NCI-H526 treated with DMSO at 0.1 percent for 48 hours (cell line): ENCODE measurements around the gene RHOD.

Experiments
- DNase-seq: peaks from one replicate; lab custom pipeline; 2025; lab: John Stamatoyannopoulos, UW

RHOD gene

GRCh38 chr11:67062526-67063373 is 6.1 kb downstream of the RHOD start:
- no peak for DNase-seq

DNA sequence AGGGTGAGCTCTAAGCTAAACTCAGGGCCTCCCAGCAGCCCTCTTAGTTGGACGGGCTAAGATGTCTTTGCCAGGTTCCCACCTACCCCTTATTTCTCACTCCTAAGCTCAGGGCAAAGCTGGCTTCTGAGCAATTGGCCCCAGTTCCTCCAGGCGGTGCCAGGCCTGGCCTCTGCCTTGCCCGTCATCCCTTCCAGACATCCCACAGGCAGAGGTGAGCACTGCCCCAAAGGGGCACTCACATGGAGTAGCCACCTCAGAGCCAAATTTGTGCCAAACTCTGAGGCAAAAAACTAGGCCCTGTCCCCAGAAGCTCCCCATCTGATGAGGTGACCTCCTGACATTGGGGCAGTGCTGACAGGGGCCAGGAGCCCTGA is 9.7 kb downstream of the RHOD start:
- DNase-seq: no peak

DNA sequence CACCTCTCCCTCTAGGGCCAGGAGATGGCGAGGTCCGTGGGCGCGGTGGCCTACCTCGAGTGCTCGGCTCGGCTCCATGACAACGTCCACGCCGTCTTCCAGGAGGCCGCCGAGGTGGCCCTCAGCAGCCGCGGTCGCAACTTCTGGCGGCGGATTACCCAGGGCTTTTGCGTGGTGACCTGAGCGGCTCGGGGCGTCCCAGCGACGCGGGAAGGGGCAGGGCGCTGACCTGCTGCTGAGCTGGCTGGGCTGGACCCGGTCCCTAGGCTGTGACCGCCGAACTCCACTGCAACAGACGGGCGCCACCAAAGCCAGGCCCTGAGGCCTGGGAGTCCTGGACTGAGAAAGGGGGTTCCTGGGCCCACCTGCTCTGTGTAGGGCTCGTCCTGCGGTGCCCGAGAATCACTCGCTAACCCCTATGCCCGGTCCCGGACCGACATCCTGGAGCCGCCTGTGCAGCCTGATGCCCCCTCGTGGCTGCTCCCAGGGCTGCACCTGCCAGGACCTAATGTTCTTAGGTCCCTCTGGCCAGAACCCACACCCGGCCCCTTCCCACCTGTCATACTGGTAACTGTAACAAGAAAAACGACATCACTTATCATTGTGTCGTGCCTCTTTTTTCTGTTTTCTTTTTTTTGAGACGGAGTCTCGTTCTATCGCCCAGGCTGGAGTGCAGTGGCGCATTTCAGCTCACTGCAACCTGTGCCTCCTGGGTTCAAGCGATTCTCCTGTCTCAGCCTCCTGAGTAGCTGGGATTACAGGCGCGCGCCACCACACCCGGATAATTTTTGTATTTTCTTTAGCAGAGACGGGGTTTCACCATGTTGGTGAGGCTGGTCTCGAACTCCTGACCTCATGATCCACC is 15.0 kb downstream of the RHOD start:
- DNase-seq: peak; percentile 22

- DNase-seq: no peak
Measured at GRCh38 chr11:67072295-67072694, 15.6 kb downstream of the RHOD start.

DNA sequence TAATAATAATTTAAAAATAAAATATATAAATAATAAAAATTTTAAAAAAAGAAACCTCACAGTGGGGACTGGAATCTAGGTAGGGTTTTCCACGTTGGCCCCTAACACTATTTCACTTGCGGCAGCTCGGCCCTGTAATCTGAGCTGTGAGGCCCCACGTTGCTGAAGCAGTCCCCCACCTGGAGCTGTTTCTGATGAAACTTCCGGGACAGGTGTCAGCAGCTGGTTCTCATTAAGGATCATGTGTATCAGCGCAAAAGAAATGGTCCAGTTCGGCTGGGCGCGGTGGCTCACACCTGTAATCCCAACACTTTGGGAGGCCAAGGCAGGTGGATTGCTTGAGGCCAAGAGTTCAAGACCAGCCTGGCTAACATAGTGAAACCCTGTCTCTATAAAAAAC is 17.3 kb downstream of the RHOD start:
- no peak for DNase-seq

DNA sequence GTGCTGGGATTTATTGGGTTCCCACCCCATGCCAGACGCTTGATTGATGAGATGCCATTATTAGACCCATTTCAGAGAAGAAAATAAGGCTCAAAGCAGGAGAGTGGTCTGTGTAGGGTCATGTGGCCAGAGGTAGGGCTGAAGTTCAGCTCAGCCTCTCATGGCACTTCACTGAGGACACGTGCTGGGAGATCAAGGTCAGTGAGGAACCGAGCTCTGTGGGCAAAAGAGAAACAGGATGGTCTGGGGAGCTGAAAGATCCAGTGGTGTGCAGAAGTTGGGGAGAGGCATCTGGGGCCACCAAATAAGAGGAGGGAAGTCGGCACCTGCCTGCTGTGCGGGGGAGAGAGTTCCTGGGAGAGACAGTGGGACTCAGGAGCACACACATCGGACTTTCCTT is 19.6 kb downstream of the RHOD start:
- DNase-seq: no peak

DNA sequence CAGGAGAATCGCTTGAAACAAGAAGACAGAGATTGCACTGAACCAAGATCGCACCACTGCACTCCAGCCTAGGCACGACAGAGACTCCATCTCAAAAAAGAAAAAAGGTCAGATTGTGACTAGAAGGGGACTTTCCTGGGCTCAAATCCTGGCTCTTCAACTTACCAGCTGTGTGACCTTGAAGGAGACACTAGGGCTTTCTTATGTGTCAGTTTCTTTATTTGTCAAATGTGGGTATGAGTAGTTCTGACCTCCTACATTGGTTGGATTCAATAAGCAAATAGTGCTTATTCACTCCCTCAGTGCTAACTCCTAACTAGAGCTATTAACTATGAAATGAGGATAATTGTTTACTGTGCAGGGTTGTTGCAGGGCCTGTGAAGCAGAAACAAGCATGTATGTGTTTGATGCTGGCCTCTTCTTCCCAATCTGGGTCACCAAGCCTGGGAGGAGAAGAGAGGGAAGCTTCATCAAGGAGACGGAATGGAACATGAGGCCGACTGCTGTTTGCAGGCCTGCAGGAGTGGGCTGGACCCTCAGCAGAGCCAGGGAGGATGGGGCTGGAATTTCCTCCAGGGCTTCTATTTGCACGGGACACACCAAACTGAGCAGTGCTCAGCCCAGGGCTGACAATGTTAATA is 22.5 kb downstream of the RHOD start:
- no peak for DNase-seq

GRCh38 chr11:67082071-67082791 is 25.6 kb downstream of the RHOD start:
- DNase-seq: no peak

DNA sequence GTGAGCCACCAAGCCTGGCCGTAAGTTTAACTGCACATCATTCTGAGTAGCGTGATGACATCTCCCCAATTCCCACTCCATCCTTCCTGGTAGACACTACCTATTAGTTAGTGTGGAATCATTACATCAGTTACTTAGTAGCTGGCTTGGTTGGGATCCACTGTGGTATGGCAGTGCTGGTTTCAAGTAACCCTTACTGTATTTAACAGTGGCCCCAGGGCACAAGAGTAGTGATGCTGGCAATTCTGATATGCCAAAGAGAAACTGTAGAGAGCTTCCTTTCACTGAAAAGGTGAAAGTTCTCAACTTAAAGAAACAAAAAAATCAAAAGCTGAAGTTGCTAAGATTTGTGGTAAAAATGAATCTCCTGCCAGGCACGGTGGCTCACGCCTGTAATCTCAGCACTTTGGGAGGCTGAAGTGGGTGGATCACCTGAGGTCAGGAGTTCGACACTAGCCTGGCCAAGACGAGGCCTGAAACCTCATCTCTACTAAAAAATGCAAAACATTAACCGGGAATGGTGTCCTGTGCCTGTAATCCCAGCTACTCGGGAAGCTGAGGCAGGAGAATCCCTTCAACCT is 27.2 kb downstream of the RHOD start:
- no peak for DNase-seq

DNA sequence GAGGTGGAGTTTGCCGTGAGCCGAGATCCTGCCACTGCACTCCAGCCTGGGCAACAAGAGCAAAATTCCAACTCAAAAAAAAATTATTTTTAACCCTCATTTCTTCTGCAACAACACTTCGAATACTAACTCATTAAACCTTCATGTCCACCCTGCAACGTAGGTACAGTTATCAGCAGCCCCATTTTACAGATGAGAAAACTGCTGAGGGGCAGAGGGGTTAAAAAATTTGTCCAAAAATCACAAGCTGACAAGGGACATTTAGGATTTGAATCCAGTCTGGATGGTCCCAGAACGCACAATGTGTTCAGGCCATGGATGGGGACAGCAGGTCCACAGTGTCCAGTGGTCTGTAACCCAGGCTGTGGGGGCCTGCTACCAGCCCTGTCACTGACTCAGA is 29.0 kb downstream of the RHOD start:
- no peak for DNase-seq

DNA sequence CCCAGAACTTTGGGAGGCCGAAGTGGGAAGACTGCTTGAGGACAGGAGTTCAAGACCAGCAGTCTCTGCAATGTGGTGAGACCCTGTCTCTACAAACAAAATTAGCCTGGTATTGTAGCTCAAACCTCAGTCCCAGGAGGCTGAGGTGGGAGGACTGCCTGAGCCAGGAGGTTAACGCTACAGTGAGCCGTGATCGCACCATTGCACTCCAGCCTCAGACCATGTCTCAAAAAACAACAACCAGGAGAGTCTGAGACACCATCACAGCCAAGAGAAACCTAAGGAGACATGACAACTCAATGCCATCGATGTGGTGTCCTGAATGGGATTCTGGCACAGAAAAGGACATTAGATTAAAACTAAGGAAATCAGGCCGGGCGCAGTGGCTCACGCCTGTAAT is 34.1 kb downstream of the RHOD start:
- DNase-seq: no peak

- DNase-seq: no peak
Measured at GRCh38 chr11:67095214-67095507, 38.5 kb downstream of the RHOD start.

- no peak for DNase-seq
Measured at GRCh38 chr11:67098799-67099429, 42.3 kb downstream of the RHOD start.

GRCh38 chr11:67099831-67100324 is 43.2 kb downstream of the RHOD start:
- DNase-seq: no peak

DNA sequence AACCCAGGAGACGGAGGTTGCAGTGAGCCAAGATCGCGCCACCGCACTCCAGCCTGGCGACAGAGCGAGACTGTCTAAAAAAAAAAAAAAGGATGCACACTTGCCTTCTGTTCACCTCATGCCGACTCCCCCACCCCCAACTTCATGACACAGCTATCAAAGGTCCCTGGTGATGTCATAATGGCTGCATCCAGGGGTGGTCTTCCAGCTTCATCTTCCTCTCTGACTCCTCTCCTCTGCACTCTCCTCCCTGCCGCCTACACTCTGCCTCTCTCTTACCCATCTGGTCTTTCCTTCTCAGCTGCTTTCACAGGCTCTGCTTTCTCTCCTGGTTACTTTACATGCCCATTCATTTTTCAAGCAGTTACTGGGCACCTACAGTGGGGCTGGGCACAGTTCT is 46.0 kb downstream of the RHOD start:
- no peak for DNase-seq

DNA sequence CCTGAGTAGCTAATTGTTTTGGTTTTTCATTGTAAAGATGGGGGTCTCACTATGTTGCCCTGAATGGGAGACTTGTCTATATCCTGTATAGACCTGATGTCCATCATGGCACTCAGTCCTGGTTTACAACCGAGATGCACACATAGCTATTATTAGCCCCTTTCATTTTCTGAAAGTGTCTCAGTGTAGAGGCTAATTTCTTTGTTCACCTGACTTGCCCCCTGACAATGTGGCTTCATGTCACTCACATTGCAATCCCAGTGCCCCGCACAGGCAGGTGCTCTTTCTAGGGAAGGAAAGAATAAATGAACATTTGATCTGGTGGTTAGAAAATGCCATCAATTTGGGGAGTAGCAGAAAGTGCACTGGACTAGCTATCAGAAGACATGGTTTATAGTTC is 49.3 kb downstream of the RHOD start:
- no peak for DNase-seq

- DNase-seq: no peak
Measured at GRCh38 chr11:67111261-67111660, 54.6 kb downstream of the RHOD start.

DNA sequence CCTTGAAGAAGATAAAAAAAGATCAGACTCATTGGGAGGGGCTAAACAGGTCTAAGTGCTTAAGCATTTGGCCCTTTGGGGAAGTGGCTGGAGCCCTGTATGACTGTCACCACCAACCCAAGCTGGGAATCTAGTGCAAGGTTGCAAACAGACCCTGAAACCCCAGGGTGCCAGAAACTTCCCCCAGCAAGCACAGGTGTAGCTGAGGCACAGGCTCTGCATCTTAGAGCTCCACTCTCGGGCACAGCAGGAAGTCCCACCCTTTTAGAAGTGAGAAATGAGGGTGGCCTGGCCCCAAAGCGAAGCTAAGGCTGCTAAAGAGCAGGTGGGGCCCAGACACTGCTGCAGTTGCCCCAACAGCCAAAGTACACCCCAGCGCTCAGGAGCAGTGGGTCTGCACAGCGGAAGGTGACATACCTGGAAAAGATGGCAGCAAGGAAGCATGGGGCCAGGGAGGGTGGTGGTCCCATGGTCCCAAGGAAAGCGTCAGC is 56.6 kb downstream of the RHOD start:
- no peak for DNase-seq

GRCh38 chr11:67114275-67114896 is 57.7 kb downstream of the RHOD start:
- no peak for DNase-seq

DNA sequence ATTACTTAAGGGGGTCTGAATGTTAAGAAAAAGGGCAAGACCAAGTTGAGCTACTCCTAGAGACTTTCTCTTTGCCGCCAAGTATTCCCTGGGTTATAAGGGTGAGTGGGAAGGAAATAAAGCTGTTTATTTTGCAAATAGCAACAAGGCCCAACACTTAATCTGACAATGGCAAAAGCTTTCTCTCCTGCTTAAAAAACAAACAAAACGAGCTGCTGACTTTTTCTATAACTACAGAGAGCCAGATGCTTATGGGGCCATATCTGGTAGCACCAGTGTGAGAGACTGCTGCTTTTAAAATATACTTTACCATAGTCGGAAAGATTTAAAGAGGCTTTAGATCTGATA is 60.1 kb downstream of the RHOD start:
- DNase-seq: no peak

GRCh38 chr11:67117176-67117575 is 60.5 kb downstream of the RHOD start:
- DNase-seq: no peak
